A549 treated with CpdA at 1 μM for 4 hours (cell line): ENCODE results near the gene SELENOW. TPM values are rescaled to one million over a fixed set of nuclear protein-coding genes. Genes with fewer than 3 reads are reported as not detected.

ENCODE experiments used
- total RNA-seq: library from RNA; stranded (reverse); fragments of 200-300 nt; extraction: Qiagen RNA extraction; gene quantifications from 5 replicates; pipeline ENCODE4 v1.2.3, GENCODE V29; 2022; ENCODE audit warnings: low read depth

Gene SELENOW
- 98.6 to 171 TPM (median 160 TPM) in 5 replicates for total RNA-seq

DNA sequence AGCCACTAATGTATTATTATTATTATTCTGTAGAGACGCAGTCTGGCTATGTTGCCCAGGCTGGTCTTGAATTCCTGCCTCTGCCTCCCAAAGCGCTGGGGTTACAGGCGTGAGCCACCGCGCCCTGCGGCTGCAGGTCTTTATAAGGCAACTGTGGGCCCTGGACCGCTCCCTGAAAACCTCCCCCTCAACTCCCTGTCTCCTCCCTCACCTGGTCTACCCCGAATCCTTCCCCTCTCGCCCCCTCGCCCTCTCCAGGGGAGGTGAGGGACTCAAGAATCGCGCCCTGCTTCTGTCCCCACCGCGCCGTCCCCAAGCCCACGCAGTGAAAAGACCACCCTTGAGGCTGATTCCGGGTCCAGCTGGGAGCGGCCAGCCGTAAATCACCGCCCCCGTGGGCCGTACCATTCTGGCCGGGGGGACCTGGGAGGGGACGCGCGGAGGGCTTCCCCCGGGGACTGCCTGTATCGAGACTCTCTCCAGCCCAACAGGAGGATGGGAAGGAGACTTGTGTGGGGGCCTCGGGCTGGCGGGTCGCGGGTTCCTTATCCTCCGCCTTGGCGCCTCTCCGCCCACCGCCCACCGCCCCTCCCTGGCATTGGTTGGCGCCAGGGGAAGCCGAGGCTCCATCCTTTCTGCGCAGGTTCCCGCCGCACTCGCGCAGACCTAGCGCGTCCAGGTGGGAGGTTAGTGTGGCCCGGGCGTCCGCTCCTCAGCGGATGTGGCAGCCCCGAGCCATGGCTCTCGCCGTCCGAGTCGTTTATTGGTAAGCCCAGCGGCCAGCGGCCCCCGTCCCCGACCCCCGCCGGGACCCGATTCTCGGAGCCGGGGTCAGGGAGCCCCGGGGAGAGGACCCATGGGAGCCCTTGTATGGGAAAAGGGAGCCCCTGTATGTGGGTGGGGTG is at the start of gene SELENOW:
TSS of gene SELENOW (plus strand) at position 655 of the 905 bp plus-strand sequence. CDS start at position 738, 83 bp downstream.

DNA sequence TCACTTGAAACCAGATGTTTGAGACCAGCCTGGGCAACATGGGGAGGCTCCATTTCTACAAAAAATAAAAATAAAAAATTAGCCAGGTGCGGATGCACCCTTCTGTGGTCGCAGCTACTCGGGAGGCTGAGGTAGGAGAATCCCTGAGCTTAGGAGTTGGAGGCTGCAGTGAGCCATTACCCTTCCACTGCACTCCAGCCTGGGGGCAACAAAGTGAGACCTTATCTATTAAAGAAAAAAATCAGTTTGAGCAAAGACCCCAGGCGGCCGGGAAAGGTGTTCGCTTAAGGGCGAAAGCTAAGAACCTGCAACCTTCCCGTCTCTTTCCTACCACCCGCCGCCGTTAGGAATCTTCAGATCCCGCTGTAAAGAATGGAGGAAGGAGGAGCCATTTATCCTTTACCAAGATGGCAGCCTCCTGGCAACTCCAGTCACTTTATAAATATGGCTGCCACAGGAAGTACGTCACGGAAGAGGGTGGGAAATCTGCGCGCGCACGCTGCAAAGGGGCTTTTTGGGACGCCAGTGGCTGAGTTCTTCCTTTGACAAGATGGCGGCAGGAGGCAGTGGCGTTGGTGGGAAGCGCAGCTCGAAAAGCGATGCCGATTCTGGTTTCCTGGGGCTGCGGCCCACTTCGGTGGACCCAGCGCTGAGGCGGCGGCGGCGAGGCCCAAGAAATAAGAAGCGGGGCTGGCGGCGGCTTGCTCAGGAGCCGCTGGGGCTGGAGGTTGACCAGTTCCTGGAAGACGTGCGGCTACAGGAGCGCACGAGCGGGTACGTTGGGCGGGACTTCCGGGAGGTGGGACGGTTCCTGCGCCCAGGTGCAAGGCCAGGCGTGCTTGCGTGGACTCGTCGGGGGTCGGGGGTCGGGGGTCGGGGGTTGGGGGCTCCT is 33.2 kb upstream of the SELENOW start, which contains the start of gene NOP53:
TSS of gene NOP53 (plus strand) at position 537 of the 892 bp plus-strand sequence. CDS start at position 551, 14 bp downstream.

DNA sequence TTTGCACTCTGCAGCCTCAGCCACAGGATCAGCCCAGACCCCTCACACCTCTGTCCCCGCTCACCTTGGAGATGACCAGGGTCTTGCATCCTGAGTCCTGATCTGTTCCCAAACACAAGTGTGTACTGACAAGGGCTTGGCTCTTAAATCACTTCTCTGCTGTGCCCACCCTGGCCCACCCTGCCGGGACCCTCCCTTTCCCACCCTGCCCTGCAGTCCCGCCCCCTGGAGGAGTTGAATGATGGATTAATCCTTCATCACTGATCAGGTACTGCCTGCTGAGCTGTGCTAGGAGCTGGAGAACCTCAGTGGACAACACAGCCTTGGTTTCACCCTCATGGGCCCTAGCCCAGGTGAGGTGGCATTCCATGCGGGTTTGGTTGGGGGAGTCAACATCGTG is 25.9 kb downstream of the SELENOW start, which contains the start of gene TPRX1:
TSS of gene TPRX1 (minus strand) at position 101 of the 400 bp plus-strand sequence. CDS start at position 89, 12 bp downstream.

DNA sequence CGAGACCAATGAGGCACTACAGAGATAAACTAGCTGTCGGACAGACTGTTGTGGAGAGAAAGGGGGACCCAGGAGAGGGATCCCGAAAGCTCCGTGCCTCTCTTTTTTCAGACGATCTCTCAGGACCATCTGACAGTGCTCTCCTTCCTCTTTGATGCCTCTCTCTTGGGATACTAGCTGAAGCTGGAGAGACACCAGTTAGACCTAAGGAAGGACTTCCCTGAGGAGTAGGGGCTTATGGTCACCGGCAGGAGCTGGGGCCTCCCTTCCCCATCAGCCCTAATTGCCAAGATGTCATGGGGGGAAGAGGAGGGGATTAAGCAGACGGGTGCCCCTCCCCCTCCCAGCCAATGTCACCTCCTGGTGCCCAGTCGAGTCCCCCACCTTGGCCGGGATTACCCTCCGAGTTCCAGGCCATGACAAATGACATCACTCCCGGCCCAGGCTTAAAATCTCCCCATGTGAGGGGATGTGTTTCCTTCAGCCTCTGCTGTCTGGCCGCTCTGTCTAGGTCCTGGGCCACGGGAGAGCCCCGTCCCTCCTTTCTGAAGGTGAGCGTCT is 43.0 kb downstream of the SELENOW start, which contains the start of gene CRX:
TSS of gene CRX (plus strand) at position 478 of the 561 bp plus-strand sequence. CDS start 12,507 bp downstream, outside the sequence.

Other genes with a start within 250 kb of the SELENOW start
- gene ZNF541, start 205.6 kb upstream of the SELENOW start, total RNA-seq: not detected in 5 replicates
- gene BICRA, start 169.6 kb upstream of the SELENOW start, total RNA-seq: 12.0 to 16.8 TPM (median 13.9 TPM) in 5 replicates
- 112 to 149 TPM (median 128 TPM) in 5 replicates for gene EHD2, start 65.3 kb upstream of the SELENOW start, total RNA-seq
- gene NOP53, start 33.2 kb upstream of the SELENOW start, total RNA-seq: 225 to 275 TPM (median 252 TPM) in 5 replicates
- gene TPRX1, start 25.8 kb downstream of the SELENOW start, total RNA-seq: not detected in 5 replicates
- gene CRX, start 43.2 kb downstream of the SELENOW start, total RNA-seq: not detected in 5 replicates
- not detected in 5 replicates for gene TPRX2, start 80.5 kb downstream of the SELENOW start, total RNA-seq
- not detected in 5 replicates for gene SULT2A1, start 107.6 kb downstream of the SELENOW start, total RNA-seq
- gene BSPH1, start 213.5 kb downstream of the SELENOW start, total RNA-seq: not detected in 5 replicates
- not detected in 5 replicates for gene ELSPBP1, start 215.9 kb downstream of the SELENOW start, total RNA-seq